Left renal cortex interstitium (tissue), 4 donors: Measurements from ENCODE around the gene INSRR. TPM values are rescaled to one million over a fixed set of nuclear protein-coding genes. Genes with fewer than 3 reads are reported as not detected.

Source experiments
- DNase-seq, 4 donors: peaks; one replicate each; pipeline ENCODE4 v3.0.0-alpha.2; 2013; ENCODE audit warnings: low read depth in 4 of 4, low spot score in 2 of 4, missing footprints in 1 of 4
- polyA plus RNA-seq, 4 donors: library from polyadenylated mRNA; unstranded; fragments of 120-200 nt; gene quantifications; one replicate each; pipeline ENCODE4 v1.2.1, GENCODE V29; 2013; ENCODE audit not compliant: insufficient read length in 4 of 4

The INSRR gene
- polyA plus RNA-seq, 4 donors: 1.6 to 4.4 (median 2.0) TPM

GRCh38 chr1:156853761-156854160 is 5.2 kb downstream of the INSRR start:
- no peak for DNase-seq

GRCh38 chr1:156852418-156852874 is 6.5 kb downstream of the INSRR start:
- no peak for DNase-seq

DNA sequence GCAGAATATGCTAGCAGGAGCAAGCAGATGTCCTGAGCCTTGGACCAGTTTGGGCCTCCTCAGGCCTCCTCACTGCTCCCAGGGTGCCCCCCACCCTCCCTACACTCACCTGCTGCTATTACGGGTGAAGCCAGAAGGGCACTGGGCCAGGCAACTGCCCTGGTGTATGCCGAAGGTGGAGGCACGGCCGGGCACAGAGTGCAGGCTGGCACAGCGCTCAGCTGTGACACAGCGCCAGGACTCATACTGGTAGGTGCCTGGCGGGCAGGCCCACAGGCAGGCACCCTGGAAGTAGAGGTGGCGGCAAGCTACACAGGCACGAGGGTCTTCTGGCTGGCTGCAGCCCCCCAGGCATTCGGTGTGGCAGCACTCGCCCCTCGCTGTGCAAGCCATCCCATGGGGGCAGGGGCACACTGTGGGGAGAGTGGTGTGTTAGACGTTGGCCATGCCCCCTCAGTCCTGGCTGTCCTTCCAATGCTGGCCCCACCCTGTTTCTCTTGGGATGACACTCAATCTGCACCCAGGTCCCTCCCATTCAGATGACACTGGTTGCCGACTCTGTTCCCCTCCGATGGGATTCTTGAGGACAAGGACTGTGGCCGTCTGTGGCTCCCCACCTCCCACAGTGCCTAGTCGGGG is 7.0 kb downstream of the INSRR start:
- DNase-seq: no peak

DNA sequence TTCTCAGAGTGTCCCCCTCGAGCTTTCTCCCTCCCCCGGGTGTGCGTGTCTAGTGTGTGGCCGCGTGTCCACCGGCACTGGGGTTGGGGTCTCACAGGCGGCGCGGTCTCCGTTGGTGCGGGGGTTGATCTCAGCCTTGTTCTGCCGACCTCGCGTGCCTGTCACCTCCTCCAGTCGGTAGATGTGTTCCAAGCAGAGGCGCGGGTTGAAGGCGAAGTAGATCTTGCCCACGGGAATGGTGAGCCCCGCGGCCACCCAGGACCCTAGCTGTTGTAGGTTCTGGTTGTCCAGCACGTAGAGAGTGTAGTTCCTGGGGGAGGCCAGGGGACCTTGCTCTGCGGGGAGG is 9.8 kb downstream of the INSRR start:
- no peak for DNase-seq

DNA sequence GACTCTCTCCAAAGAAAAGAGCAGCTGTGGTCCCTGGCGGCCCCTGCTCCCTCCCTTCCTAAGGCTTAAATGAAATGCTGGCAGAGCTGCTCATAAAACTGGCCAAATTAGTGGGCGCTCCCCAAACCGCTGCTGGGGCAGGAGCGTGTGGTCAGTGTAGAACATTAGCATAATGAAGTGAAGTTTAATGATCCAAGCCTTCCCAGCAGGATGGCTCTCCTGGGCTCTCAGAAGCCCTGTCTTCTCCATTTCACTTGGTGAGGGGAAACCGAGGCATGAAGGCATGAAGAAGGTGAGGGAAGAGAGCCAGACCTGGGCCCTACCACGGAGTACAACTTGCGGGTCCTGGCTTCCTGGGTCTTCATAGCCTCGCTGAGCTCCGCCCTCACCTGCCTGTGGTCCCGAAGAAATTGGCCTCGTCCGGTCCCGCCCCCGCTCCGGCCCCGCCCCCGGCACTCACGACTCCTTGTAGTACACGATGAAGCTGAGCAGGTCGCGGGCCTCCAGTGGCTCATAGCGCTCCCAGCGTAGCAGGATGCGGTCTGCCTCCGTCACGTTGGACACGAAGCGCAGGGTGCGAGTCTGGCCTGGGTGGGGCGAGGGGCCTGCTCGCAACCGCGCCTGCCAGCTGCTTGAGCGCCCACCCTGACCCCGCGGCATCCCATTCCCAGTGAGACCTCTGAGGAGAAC is 10.3 kb downstream of the INSRR start:
- DNase-seq: no peak

DNA sequence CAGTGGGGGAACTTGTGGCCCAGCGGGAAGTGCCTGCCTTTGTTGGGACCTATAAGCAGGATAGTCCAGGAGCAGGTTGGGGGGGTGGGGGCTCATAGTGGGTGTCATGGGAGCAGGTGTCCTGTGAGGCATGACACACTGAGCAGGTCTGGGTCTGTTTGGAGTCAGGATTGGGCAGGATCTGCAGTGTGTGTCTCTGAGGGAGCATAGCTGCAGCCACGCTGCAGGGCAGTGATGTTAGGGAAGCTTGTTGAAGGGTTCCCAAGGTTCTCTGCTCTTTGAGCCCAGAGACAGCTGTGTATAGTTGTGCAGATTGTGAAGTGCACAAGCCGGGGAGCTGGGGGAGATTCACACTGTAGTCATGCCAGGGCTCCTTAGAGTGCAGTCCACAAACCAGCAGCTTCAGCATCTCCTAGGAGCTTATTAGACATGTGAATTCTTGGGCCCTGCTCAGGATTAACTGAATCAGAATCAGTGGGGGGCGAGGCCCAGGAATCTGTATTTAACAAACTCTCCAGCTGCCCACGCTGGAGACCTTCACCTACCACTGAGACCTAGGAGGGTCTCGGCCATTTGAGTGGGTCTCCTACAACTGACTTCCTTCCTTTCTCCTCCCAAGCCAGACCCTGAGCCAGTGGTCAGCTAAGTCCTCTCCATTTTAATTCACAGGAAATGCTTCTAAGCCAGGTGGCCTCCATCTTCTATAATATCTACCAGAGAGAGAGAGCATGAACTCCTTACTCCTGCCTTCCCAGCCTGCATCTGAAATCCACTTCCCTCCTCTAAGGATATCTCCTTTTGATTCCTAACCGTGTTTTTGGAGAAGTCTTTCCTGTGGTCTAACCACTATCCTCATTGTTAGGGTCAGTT is 11.1 kb downstream of the INSRR start:
- DNase-seq: no peak

DNA sequence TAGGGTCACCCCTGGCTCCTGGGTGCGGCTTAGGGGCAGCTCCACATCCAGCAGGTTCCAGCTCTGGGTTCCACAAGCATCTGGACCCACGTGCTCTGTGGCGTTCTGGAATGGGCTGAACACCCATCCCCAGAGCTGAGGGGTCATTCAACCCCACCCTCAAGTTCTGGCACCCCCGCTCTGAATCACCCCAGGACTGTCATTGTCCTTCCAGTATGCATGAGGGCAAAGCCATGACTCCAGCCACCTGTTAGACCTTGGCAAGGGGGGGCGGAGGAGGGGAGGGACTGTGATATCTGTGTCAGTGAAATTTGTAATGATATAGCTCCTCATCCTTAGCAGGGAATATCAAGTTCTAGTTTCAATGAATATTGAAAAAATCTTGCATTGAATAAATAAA is 12.3 kb downstream of the INSRR start:
- DNase-seq: no peak

- no peak for DNase-seq
Observed at GRCh38 chr1:156845953-156846545, 12.9 kb downstream of the INSRR start.

DNA sequence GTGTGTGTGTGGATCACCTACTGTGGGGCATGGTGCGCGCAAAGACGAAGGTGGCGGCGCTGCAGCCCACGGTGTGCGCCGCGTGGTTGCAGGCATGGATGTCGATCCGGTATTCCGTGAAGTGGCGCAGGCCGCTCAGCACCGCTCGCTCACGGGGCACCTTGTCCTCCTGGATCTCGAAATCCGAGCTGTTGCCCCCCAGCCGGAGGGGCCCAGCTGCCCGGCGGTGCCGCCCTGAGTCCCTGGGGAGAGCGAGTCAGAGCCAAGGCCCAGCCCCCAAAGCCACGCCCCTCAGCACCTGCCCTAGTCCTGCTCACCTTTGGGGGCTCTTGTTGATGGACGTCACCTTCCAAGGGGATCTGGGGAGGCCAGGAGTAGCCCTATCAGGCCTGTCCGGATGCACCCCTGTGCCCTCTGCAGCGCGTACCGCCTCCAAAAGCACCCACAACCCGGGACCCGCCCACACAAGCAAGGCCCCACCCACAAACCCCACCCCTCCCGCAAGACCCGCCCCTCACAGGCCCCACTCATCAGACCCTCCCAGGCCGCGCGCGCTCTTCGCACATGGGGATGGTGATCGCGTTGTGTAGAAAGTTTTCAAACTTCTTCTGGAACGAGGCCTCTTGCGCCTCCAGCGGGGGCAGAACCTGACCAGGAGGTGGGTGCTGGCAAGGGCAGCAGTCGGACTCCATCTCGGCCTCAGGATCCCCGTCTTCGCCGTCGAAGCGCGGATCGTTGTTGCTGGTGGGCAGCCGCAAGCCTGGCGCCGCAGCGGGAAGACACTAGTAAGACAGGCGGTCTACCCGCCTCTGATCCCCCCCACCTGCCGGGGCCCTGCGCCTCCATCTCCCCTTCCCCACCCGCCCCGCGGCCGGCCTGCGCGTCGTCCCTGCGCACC is 13.6 kb downstream of the INSRR start:
- DNase-seq: no peak

- no peak for DNase-seq
Observed at GRCh38 chr1:156844638-156845037, 14.3 kb downstream of the INSRR start.

DNA sequence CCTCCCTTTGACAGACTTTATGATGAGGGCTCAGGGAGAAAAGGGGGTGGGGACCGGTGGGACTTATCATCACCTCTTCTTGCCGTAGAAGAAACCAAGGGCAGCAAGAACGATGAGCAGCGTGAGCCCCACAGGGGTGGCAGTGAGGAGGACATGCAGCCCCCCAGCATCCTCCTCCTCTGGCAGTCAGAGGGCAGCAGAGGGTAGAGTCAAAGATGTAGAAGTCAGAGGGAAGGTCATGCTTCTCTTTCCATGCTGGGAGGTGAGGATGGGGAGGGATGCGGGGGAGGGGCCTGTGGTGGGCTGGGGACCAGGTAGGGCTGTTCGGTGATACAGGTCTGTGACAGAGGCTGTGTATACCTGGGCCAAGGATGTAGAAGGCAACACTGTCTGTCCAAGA is 14.8 kb downstream of the INSRR start:
- DNase-seq: no peak

GRCh38 chr1:156842618-156843300 is 16.2 kb downstream of the INSRR start:
- no peak for DNase-seq

- no peak for DNase-seq
Observed at GRCh38 chr1:156841295-156841855, 17.5 kb downstream of the INSRR start.

DNA sequence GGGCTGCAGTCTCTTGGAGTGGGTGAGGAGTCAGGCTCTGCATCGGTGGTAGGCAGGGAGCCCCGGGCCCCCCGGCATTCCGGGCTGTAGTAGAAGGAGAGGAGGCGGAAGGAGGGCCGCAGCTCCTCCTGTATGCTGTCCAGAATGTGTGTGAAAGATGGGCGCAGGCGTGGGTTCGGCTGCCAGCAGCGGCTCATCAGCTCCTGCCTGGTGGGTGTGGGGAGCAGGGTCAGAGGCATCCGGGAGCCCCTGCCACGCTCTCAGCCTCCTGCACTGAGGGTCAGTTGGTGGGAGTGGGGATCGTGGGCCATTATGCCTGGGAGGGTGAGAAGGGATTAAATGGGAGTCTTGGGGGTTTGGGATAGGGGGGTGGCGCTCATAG is 18.0 kb downstream of the INSRR start:
- DNase-seq: no peak

DNA sequence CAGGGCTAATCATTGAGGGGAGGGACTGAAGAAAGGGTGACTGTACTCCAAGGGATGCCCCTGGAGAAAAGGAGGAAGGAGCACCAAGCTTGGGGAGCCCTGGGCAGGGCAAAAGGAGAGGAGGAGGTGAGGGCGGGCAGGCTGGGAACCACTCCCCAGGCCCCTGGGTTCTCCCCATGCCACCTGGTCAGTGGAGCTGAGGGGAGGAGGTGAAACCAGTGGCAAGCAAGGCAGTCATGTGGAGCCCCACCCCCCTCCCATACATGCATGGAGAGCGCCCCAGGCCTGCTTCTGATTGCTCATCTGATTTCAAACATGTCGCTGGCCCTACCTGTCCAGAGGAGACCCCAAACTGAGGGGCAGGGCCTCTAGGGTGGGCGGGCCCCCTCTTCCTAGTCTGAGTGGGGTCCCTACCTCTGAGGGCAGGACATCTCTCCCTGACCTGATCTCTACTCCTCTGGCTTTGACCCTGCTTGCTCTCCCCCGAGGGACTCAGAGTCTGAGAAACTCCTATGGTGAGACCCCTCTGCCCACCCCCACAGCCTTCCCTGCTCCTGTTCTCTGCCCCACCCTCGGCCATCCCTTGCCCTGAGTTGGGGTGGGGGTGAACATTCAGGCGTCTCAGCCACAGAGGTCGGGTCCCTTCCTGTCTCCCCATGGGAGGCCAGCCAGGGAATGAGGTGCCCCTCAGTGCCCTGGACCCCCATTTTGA is 18.6 kb downstream of the INSRR start:
- no peak for DNase-seq

- no peak for DNase-seq
Observed at GRCh38 chr1:156839426-156840109, 19.3 kb downstream of the INSRR start.

DNA sequence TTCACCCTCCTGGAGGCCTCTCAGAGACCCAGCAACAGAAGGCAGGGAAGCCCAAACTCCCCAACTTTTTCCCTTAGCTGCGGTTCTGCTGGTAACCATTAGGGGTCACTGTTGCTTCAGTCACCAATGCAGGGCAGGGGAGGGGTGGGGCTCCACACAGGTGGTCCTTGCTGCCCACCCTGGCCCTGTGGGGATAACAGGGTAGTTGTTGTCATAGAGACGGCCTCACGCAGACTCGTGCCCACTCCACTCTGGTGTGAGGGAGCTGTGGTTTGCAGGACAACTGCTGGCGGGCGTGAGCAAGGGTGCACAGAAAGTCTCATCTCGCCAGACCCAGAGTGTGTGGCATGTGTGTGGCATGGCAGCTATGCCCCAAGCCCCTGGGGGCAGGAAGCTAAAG is 19.9 kb downstream of the INSRR start:
- DNase-seq: no peak

GRCh38 chr1:156836892-156837291 is 22.0 kb downstream of the INSRR start:
- no peak for DNase-seq
